ENCODE measurements around the gene ASAP2. TPM values are rescaled to one million over a fixed set of nuclear protein-coding genes. Genes with fewer than 3 reads are reported as not detected.
A peak's percentile ranks its signal among the peaks of the same experiment; 100 is the strongest.

Gene ASAP2
- total RNA-seq, 1 experiment from 2014 or later = 60.3 TPM

DNA sequence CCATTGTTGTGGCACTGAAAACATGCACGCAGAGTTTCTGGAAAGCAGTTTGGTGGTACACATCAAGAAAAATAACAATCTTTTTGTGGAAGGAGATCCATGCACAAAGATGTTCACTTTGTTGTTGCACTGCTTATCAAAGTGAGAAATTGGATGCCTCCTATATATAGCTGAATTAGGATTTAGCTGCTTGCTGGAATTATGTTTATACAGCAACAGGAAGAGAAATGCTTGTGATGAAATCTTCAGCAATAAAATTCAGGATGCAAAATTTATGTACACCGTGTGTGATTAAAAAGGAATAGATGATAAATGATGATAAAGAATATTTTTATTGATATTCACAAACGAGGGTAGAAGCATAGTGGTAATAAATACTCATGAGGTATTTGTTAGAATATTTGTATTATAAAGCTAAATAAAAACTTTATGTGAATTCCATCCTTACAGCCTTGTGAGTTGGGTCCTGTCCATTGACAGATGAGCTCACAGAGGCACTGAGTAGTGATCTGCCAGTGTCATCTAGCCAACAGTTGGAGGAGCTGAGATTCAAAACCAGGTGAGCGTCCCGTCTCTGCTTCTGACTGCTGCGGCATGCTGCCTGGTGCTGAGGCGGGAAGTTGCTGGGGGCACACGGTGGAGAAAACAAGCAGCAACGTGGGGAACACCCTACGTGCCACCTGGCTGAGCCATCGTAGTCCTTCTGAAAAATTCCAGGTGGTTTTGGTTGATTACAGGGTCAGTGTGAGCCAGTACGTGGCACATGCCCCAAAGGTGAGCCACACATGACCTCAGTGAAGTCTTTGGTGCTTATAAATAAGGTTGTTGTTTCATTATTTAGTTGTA, 80.2 kb downstream of the ASAP2 start:
- Histone ChIP-seq H3K79me2 (ENCODE audit: low read depth) (peaks cover 79% of the 10 kb centered on the region), H3K4me1 (replicated peaks; ENCODE audit: insufficient read depth) (peaks cover 59% of the 10 kb centered on the region), H3K9me2 (ENCODE audit: insufficient read depth) (no peaks in the 10 kb centered on the region), H3K27ac (peak overlapping the region; percentile 96), H3K27me3 (ENCODE audit: insufficient read depth, low read depth) (no peaks in the 10 kb centered on the region), H3K4me3 (peak overlapping the region; percentile 33; the same call in 1 of the 2 replicates), H2AFZ (no peak overlapping the region), H3K36me3 (ENCODE audit: low read depth) (peaks cover 25% of the 10 kb centered on the region; the same call in 1 of the 2 replicates), H3F3A (ENCODE audit: insufficient read depth, low read depth) (peaks cover 62% of the 10 kb centered on the region), H4K20me1 (ENCODE audit: insufficient read depth) (no peaks in the 10 kb centered on the region), H3K4me2 (peak overlapping the region; percentile 73), H3K9me3 (ENCODE audit: insufficient read depth, low read depth) (no peaks in the 10 kb centered on the region)
- ChIA-PET POLR2A (ENCODE audit: unreplicated experiment) (interaction anchor here (0.7 kb wide), 1 partner anchor 54 kb away, joined by 10 read pairs; no protein-coding TSS in a partner anchor), CTCF (no interaction called here)
- intact Hi-C loops (cut with micrococcal nuclease; ENCODE audit: unreplicated experiment) = loop anchor here (1.0 to 10.0 kb wide), 2 partner anchors 52 to 98 kb away; no protein-coding TSS in a partner anchor
- no peak for TF ChIP-seq CTCF (conservative IDR thresholded peaks at IDR 0.05)
- TF ChIP-seq EZH2 (IDR thresholded peaks at IDR 0.05; ENCODE audit: low read depth) = no peak
- DNase-seq = peak; percentile 70 to 90
- BruUV-seq (replicated peaks) = TSS peak; percentile 93

DNA sequence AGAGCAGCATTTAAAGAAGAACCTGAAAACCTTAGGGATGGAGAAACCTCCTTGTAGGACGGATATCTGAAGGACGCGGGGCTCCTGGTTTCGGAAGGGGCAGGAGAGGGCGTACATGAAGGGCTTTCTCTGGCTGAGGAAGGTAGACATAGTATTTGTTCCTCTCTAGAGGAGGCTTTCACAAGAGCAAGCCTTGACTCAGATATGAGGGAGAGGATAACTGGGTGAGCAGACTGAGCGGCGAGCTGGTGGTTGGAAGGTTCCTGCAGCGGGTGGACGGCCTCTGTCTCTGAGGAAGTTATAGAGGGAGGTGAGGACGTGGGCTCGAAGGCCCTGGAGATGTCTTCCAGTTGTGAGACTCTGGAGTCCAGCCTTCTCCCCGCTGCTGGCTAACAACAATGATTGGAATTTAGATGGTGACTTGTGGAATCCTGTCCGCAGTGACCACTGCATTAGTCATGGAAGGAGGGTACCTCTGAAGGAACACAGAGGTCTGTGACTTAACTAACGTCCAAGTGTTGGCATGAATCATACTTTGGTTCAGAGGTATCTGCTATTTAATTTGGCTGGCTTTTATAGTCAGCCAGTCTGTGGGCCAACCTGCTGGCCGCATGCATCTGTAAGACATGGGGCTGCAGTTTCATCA, 80.9 kb downstream of the ASAP2 start:
- peak overlapping the region; percentile 73 for H3K4me2 ChIP-seq
- H3F3A ChIP-seq (ENCODE audit: insufficient read depth, low read depth) = peaks cover 67% of the 10 kb centered on the region
- peak overlapping the region; percentile 33; the same call in 1 of the 2 replicates for H3K4me3 ChIP-seq
- H2AFZ ChIP-seq = no peak overlapping the region
- H3K4me1 ChIP-seq (replicated peaks; ENCODE audit: insufficient read depth) = peaks cover 59% of the 10 kb centered on the region
- DNase-seq = peak; percentile 83 to 100
- H3K36me3 ChIP-seq (ENCODE audit: low read depth) = peaks cover 22% of the 10 kb centered on the region; the same call in 1 of the 2 replicates
- ChIA-PET CTCF (no interaction called here), POLR2A (ENCODE audit: unreplicated experiment) (interaction anchor here (0.7 kb wide), 1 partner anchor 55 kb away, joined by 10 read pairs; no protein-coding TSS in a partner anchor)
- H3K27me3 ChIP-seq (ENCODE audit: insufficient read depth, low read depth) = no peaks in the 10 kb centered on the region
- no TSS peak for BruUV-seq (replicated peaks)
- intact Hi-C loops (cut with micrococcal nuclease; ENCODE audit: unreplicated experiment) = loop anchor here (1.0 to 10.0 kb wide), 5 partner anchors 28 to 97 kb away; no protein-coding TSS in a partner anchor
- H4K20me1 ChIP-seq (ENCODE audit: insufficient read depth) = no peaks in the 10 kb centered on the region
- no peaks in the 10 kb centered on the region for H3K9me2 ChIP-seq (ENCODE audit: insufficient read depth)
- H3K27ac ChIP-seq = peak overlapping the region; percentile 96
- peaks cover 79% of the 10 kb centered on the region for H3K79me2 ChIP-seq (ENCODE audit: low read depth)
- TF ChIP-seq CTCF (conservative IDR thresholded peaks at IDR 0.05) = no peak
- TF ChIP-seq EZH2 (IDR thresholded peaks at IDR 0.05; ENCODE audit: low read depth) = no peak
- no peaks in the 10 kb centered on the region for H3K9me3 ChIP-seq (ENCODE audit: insufficient read depth, low read depth)

GRCh38 chr2:9288233-9288632, 81.6 kb downstream of the ASAP2 start:
- Histone ChIP-seq H3K27ac (peak overlapping the region; percentile 96), H3K4me2 (peak overlapping the region; percentile 73), H3K9me2 (ENCODE audit: insufficient read depth) (no peaks in the 10 kb centered on the region), H3K27me3 (ENCODE audit: insufficient read depth, low read depth) (no peaks in the 10 kb centered on the region), H3K79me2 (ENCODE audit: low read depth) (peaks cover 79% of the 10 kb centered on the region), H3K36me3 (ENCODE audit: low read depth) (peaks cover 18% of the 10 kb centered on the region; the same call in 1 of the 2 replicates), H3K4me1 (replicated peaks; ENCODE audit: insufficient read depth) (peaks cover 59% of the 10 kb centered on the region), H3K9me3 (ENCODE audit: insufficient read depth, low read depth) (no peaks in the 10 kb centered on the region), H3F3A (ENCODE audit: insufficient read depth, low read depth) (peaks cover 62% of the 10 kb centered on the region), H3K4me3 (peak overlapping the region; percentile 9; the same call in 1 of the 2 replicates), H4K20me1 (ENCODE audit: insufficient read depth) (no peaks in the 10 kb centered on the region), H2AFZ (no peak overlapping the region)
- ChIA-PET POLR2A (ENCODE audit: unreplicated experiment) (interaction anchor here (0.6 to 0.8 kb wide), 4 partner anchors 22 to 79 kb away, joined by 4 to 8 read pairs (median 4); no protein-coding TSS in a partner anchor), CTCF (no interaction called here)
- intact Hi-C loops (cut with micrococcal nuclease; ENCODE audit: unreplicated experiment) = loop anchor here (1.0 to 10.0 kb wide), 4 partner anchors 27 to 97 kb away; no protein-coding TSS in a partner anchor
- DNase-seq = peak; percentile 57 to 71
- TF ChIP-seq EZH2 (IDR thresholded peaks at IDR 0.05; ENCODE audit: low read depth) = no peak
- TF ChIP-seq CTCF (conservative IDR thresholded peaks at IDR 0.05) = no peak
- TSS peak; percentile 66 for BruUV-seq (replicated peaks)

All from PC-9 (cell line).